H1 (cell line): ENCODE measurements around the gene SRRM5. TPM values are rescaled to one million over a fixed set of nuclear protein-coding genes. Genes with fewer than 3 reads are reported as not detected.

Experiments
- BACH1 ChIP-seq: IDR thresholded peaks from 2 replicates; pipeline ENCODE4 v1.6.1; 2012; ENCODE audit warnings: low read length, improper control_type of control experiment
- HDAC6 ChIP-seq: IDR thresholded peaks from one replicate; pipeline ENCODE4 v1.7.1; 2012; ENCODE audit warnings: low read depth, mild to moderate bottlenecking, inconsistent platforms, low read length, moderate library complexity
- PHF8 ChIP-seq: fragments of 200-600 bp; sonication (generic); conservative IDR thresholded peaks from 2 replicates; pipeline ENCODE4 v1.7.1; 2012; ENCODE audit warnings: low read depth, mild to moderate bottlenecking, inconsistent platforms, low read length, moderate library complexity
- POLR2AphosphoS5 ChIP-seq: IDR thresholded peaks from 2 replicates; pipeline ENCODE4 v1.6.1; 2011; ENCODE audit warnings: low read depth, low read length
- SIRT6 ChIP-seq: IDR thresholded peaks from one replicate; pipeline ENCODE4 v1.7.1; 2012; ENCODE audit warnings: low read length, inconsistent platforms
- TAF7 ChIP-seq: optimal IDR thresholded peaks from 2 replicates; pipeline ENCODE3; 2011; ENCODE audit warnings: low read depth, mild to moderate bottlenecking, inconsistent platforms, low read length, moderate library complexity, borderline replicate concordance
- TCF12 ChIP-seq: IDR thresholded peaks from 2 replicates; pipeline ENCODE4 v1.6.1; 2011; ENCODE audit warnings: low read depth, mild to moderate bottlenecking, low read length
- ZNF274 ChIP-seq: IDR thresholded peaks from 2 replicates; pipeline ENCODE4 v1.7.0; 2012; ENCODE audit warnings: low read length, borderline replicate concordance; ENCODE audit errors: extremely low read depth
- polyA plus RNA-seq, 7 experiments: library from polyadenylated mRNA; depleted of rRNA in 3 of 7; stranded (reverse) in 5 of 7; unstranded in 2 of 7; fragments of >200 nt in 5 of 7; fragments of 200-250 nt in 2 of 7; gene quantifications; 1 replicate in 5 of 7; 2 replicates in 1 of 7; 4 replicates in 1 of 7; pipeline versions ENCODE4 v1.2.1 to v1.2.3, GENCODE V29; 2011 to 2013; ENCODE audit warnings: missing spikeins in 2 of 7, mixed read lengths in 2 of 7
- total RNA-seq: library from RNA; stranded (reverse); fragmentation: NEBNext Ultra II Directional; extraction: Animal tissue kit (Norgen Biotek cat#: 25700); gene quantifications from 2 replicates; pipeline ENCODE4 v1.2.1, GENCODE V29; 2021
- TF ChIP-seq, protein P1 (sequence below): IDR thresholded peaks from 2 replicates; pipeline ENCODE4 v1.6.1; 2012; ENCODE audit warnings: low read length, inconsistent platforms
- TF ChIP-seq, protein P2 (sequence below): IDR thresholded peaks from 2 replicates; pipeline ENCODE4 v1.6.1; 2011; ENCODE audit warnings: low read length, improper control_type of control experiment

The SRRM5 gene
- total and polyA plus RNA-seq, 2 of the 8 experiments (the other 6 are each of a cell fraction or from before 2014, with no cell fraction given), result 0.06 to 0.11 TPM

DNA sequence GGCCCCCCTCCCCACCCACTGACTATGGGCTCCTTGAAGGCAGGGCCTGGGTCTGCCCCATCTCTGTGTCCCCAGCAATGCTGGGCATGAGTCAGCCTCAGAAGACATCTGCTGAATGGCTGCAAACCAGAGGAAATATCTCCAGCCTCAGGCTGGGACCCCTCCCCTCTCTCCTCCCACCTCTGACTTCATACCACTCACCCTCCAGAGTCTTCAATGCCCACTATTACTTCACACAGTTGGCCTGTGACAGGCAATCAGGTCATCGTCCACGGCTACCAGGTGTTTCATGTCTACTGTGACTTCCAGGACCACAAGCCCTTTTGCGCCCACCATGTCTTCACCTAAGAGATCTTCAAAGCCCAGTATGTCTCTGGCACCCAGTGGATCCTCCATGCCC is at the start of gene SRRM5 (continued):
- TF ChIP-seq, protein P1, sequence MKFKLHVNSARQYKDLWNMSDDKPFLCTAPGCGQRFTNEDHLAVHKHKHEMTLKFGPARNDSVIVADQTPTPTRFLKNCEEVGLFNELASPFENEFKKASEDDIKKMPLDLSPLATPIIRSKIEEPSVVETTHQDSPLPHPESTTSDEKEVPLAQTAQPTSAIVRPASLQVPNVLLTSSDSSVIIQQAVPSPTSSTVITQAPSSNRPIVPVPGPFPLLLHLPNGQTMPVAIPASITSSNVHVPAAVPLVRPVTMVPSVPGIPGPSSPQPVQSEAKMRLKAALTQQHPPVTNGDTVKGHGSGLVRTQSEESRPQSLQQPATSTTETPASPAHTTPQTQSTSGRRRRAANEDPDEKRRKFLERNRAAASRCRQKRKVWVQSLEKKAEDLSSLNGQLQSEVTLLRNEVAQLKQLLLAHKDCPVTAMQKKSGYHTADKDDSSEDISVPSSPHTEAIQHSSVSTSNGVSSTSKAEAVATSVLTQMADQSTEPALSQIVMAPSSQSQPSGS, result no peak
- TF ChIP-seq, protein P2, sequence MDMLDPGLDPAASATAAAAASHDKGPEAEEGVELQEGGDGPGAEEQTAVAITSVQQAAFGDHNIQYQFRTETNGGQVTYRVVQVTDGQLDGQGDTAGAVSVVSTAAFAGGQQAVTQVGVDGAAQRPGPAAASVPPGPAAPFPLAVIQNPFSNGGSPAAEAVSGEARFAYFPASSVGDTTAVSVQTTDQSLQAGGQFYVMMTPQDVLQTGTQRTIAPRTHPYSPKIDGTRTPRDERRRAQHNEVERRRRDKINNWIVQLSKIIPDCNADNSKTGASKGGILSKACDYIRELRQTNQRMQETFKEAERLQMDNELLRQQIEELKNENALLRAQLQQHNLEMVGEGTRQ, result no peak
- no peak for TF ChIP-seq BACH1
- no peak for TF ChIP-seq POLR2AphosphoS5
- no peak for TF ChIP-seq TCF12
- TF ChIP-seq HDAC6, result no peak
- TF ChIP-seq SIRT6, result no peak
- TF ChIP-seq ZNF274, result no peak
- no peak for TF ChIP-seq PHF8
- no peak for TF ChIP-seq TAF7
